Peyer's patch (tissue), 4 donors: ENCODE results near the gene SLC29A2.

ENCODE experiments used
- CTCF ChIP-seq, 6 experiments: fragments of 450-650 bp in 4 of 6; fragments of 200-600 bp in 2 of 6; sonication (generic) in 1 of 6; IDR thresholded peaks; one replicate each; pipeline ENCODE4 v1.5.1; 2017 to 2019; ENCODE audit warnings: antibody characterized with exemption in 6 of 6, mild to moderate bottlenecking in 3 of 6, moderate library complexity in 1 of 6
- POLR2A ChIP-seq, 2 donors: fragments of 450-650 bp; IDR thresholded peaks; one replicate each; pipeline ENCODE4 v1.5.1; 2017; ENCODE audit warnings: antibody characterized with exemption in 2 of 2, mild to moderate bottlenecking in 2 of 2, moderate library complexity in 2 of 2

- TF ChIP-seq CTCF (IDR thresholded peaks at IDR 0.05) (no peak), POLR2A (IDR thresholded peaks at IDR 0.05) (no peak)
These were observed 34.3 kb downstream of the SLC29A2 start for GRCh38 chr11:66337103-66337899.
